WTC11 (cell line): Measurements from ENCODE around the gene SMOC1.

Source experiments
- CREB1 ChIP-seq: sonication (generic); formaldehyde crosslinking; IDR thresholded peaks from 2 replicates; pipeline ENCODE4 v1.8.0; 2023; ENCODE audit warnings: mild to moderate bottlenecking, missing genetic modification reagents
- NR1H2 ChIP-seq: sonication (generic); formaldehyde crosslinking; IDR thresholded peaks from 2 replicates; pipeline ENCODE4 v1.9.0; 2021; ENCODE audit warnings: mild to moderate bottlenecking, moderate library complexity, missing genetic modification reagents
- TF ChIP-seq, protein P1 (sequence below): fragments of 200-600 bp; IDR thresholded peaks from 2 replicates; pipeline ENCODE4 v1.8.0; 2022; ENCODE audit warnings: antibody characterized with exemption
- TF ChIP-seq, protein P2 (sequence below): sonication (generic); formaldehyde crosslinking; IDR thresholded peaks from 2 replicates; pipeline ENCODE4 v1.8.0; 2022; ENCODE audit warnings: mild to moderate bottlenecking, missing genetic modification reagents
- TF ChIP-seq, protein P3 (sequence below): sonication (generic); formaldehyde crosslinking; IDR thresholded peaks from 2 replicates; pipeline ENCODE4 v1.8.1; 2022; ENCODE audit warnings: mild to moderate bottlenecking, moderate library complexity, missing genetic modification reagents
- TF ChIP-seq, protein P4 (sequence below): sonication (generic); formaldehyde crosslinking; IDR thresholded peaks from 2 replicates; pipeline ENCODE4 v1.8.0; 2022; ENCODE audit warnings: mild to moderate bottlenecking, missing genetic modification reagents

DNA sequence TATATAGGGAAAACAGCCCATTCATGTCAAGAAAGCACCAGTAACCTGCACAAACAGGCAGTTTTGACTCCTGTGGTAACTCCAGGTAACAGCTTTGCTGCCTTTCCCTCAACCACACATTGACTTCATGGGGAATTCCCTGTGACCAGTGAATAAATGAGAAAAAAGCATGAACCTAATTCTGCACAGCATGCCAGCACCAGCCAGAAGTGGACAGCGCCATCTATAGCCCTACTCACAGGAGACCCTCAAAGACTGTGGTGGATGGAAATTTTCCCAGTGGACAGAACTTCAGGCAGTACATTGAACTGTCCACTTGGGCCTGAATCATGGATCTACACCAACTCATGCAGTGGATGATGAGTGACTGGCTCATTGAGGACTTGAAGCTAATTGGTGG, 157.4 kb downstream of the SMOC1 start:
- TF ChIP-seq, protein P1, sequence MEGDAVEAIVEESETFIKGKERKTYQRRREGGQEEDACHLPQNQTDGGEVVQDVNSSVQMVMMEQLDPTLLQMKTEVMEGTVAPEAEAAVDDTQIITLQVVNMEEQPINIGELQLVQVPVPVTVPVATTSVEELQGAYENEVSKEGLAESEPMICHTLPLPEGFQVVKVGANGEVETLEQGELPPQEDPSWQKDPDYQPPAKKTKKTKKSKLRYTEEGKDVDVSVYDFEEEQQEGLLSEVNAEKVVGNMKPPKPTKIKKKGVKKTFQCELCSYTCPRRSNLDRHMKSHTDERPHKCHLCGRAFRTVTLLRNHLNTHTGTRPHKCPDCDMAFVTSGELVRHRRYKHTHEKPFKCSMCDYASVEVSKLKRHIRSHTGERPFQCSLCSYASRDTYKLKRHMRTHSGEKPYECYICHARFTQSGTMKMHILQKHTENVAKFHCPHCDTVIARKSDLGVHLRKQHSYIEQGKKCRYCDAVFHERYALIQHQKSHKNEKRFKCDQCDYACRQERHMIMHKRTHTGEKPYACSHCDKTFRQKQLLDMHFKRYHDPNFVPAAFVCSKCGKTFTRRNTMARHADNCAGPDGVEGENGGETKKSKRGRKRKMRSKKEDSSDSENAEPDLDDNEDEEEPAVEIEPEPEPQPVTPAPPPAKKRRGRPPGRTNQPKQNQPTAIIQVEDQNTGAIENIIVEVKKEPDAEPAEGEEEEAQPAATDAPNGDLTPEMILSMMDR, result no peak
- TF ChIP-seq, protein P2, sequence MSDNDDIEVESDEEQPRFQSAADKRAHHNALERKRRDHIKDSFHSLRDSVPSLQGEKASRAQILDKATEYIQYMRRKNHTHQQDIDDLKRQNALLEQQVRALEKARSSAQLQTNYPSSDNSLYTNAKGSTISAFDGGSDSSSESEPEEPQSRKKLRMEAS (CRISPR knock-in tag), result no peak
- TF ChIP-seq, protein P3, sequence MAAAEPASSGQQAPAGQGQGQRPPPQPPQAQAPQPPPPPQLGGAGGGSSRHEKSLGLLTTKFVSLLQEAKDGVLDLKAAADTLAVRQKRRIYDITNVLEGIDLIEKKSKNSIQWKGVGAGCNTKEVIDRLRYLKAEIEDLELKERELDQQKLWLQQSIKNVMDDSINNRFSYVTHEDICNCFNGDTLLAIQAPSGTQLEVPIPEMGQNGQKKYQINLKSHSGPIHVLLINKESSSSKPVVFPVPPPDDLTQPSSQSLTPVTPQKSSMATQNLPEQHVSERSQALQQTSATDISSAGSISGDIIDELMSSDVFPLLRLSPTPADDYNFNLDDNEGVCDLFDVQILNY, result no peak
- TF ChIP-seq CREB1 (CRISPR knock-in tag), result no peak
- TF ChIP-seq NR1H2 (CRISPR knock-in tag), result no peak
- TF ChIP-seq, protein P4, sequence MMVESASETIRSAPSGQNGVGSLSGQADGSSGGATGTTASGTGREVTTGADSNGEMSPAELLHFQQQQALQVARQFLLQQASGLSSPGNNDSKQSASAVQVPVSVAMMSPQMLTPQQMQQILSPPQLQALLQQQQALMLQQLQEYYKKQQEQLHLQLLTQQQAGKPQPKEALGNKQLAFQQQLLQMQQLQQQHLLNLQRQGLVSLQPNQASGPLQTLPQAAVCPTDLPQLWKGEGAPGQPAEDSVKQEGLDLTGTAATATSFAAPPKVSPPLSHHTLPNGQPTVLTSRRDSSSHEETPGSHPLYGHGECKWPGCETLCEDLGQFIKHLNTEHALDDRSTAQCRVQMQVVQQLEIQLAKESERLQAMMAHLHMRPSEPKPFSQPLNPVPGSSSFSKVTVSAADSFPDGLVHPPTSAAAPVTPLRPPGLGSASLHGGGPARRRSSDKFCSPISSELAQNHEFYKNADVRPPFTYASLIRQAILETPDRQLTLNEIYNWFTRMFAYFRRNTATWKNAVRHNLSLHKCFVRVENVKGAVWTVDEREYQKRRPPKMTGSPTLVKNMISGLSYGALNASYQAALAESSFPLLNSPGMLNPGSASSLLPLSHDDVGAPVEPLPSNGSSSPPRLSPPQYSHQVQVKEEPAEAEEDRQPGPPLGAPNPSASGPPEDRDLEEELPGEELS (CRISPR knock-in tag), result no peak
